ENCODE data around the gene UQCRFS1.

- no peak for TF ChIP-seq CTCF (conservative IDR thresholded peaks at IDR 0.05)
- TF ChIP-seq EZH2 (IDR thresholded peaks at IDR 0.05; ENCODE audit: low read depth), result no peak
These were observed 20.6 kb upstream of the UQCRFS1 start for GRCh38 chr19:29233591-29233990.

Measured in PC-9 (cell line).